Measurements from ENCODE around the gene MMP2.

DNA sequence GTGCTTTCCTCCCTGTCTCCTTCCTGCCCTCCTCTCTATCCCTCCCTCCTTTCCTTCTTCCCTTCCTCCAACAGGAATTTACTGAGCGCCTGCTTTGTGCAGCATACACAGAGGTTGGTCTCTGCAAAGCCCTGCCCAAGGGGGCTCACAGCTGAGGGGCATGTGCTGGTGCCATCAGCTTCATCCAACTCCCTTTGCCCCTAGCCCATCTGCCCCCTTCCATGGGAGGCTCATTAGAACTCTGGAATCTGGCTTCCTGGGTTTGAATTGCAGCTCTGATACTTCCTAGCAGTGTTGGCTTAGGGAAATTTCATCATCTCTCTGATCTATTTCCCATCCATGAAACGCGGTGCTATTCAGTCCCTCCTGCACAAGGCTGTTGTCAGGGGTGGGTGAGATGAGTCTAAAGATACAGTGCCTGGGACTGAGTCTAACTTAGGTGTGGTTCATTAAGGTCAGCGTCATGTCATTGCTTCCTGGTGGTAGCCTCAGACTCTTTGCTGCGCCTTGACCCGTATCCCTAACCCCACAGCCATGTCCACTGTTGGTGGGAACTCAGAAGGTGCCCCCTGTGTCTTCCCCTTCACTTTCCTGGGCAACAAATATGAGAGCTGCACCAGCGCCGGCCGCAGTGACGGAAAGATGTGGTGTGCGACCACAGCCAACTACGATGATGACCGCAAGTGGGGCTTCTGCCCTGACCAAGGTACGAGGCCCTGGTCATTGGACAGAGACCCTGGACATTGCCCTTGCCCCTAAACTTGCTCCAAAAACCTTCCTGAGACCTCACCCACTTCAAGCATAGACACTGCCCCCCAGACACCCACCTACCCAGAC lies 10.3 kb downstream of the MMP2 start:
- TF ChIP-seq ZNF223 (tag by site-specific recombination; IDR thresholded peaks at IDR 0.05) = no peak
- TF ChIP-seq ZNF311 (tag by site-specific recombination; IDR thresholded peaks at IDR 0.05; ENCODE audit: borderline replicate concordance) = no peak
- TF ChIP-seq ZNF530 (tag by site-specific recombination; IDR thresholded peaks at IDR 0.05; ENCODE audit: low read depth) = no peak
- no peak for TF ChIP-seq ZNF596 (tag by site-specific recombination; IDR thresholded peaks at IDR 0.05)
- TF ChIP-seq, protein P1, sequence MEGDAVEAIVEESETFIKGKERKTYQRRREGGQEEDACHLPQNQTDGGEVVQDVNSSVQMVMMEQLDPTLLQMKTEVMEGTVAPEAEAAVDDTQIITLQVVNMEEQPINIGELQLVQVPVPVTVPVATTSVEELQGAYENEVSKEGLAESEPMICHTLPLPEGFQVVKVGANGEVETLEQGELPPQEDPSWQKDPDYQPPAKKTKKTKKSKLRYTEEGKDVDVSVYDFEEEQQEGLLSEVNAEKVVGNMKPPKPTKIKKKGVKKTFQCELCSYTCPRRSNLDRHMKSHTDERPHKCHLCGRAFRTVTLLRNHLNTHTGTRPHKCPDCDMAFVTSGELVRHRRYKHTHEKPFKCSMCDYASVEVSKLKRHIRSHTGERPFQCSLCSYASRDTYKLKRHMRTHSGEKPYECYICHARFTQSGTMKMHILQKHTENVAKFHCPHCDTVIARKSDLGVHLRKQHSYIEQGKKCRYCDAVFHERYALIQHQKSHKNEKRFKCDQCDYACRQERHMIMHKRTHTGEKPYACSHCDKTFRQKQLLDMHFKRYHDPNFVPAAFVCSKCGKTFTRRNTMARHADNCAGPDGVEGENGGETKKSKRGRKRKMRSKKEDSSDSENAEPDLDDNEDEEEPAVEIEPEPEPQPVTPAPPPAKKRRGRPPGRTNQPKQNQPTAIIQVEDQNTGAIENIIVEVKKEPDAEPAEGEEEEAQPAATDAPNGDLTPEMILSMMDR (tag by site-specific recombination; IDR thresholded peaks at IDR 0.05) = no peak
- TF ChIP-seq REPIN1 (tag by site-specific recombination; IDR thresholded peaks at IDR 0.05; ENCODE audit: low read depth) = no peak
- TF ChIP-seq, protein P2, sequence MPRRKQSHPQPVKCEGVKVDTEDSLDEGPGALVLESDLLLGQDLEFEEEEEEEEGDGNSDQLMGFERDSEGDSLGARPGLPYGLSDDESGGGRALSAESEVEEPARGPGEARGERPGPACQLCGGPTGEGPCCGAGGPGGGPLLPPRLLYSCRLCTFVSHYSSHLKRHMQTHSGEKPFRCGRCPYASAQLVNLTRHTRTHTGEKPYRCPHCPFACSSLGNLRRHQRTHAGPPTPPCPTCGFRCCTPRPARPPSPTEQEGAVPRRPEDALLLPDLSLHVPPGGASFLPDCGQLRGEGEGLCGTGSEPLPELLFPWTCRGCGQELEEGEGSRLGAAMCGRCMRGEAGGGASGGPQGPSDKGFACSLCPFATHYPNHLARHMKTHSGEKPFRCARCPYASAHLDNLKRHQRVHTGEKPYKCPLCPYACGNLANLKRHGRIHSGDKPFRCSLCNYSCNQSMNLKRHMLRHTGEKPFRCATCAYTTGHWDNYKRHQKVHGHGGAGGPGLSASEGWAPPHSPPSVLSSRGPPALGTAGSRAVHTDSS (tag by site-specific recombination; IDR thresholded peaks at IDR 0.05) = no peak
- TF ChIP-seq, protein P3, sequence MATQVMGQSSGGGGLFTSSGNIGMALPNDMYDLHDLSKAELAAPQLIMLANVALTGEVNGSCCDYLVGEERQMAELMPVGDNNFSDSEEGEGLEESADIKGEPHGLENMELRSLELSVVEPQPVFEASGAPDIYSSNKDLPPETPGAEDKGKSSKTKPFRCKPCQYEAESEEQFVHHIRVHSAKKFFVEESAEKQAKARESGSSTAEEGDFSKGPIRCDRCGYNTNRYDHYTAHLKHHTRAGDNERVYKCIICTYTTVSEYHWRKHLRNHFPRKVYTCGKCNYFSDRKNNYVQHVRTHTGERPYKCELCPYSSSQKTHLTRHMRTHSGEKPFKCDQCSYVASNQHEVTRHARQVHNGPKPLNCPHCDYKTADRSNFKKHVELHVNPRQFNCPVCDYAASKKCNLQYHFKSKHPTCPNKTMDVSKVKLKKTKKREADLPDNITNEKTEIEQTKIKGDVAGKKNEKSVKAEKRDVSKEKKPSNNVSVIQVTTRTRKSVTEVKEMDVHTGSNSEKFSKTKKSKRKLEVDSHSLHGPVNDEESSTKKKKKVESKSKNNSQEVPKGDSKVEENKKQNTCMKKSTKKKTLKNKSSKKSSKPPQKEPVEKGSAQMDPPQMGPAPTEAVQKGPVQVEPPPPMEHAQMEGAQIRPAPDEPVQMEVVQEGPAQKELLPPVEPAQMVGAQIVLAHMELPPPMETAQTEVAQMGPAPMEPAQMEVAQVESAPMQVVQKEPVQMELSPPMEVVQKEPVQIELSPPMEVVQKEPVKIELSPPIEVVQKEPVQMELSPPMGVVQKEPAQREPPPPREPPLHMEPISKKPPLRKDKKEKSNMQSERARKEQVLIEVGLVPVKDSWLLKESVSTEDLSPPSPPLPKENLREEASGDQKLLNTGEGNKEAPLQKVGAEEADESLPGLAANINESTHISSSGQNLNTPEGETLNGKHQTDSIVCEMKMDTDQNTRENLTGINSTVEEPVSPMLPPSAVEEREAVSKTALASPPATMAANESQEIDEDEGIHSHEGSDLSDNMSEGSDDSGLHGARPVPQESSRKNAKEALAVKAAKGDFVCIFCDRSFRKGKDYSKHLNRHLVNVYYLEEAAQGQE (tag by site-specific recombination; IDR thresholded peaks at IDR 0.05) = no peak
- TF ChIP-seq ZNF561 (tag by site-specific recombination; IDR thresholded peaks at IDR 0.05; ENCODE audit: borderline replicate concordance) = no peak
- no peak for TF ChIP-seq ZNF670 (tag by site-specific recombination; IDR thresholded peaks at IDR 0.05; ENCODE audit: low read depth)
- TF ChIP-seq HOXA7 (CRISPR knock-in tag; IDR thresholded peaks at IDR 0.05; ENCODE audit: borderline replicate concordance) = no peak

Data from HEK293 (cell line).